ENCODE measurements around the gene ADRB2. TPM values are rescaled to one million over a fixed set of nuclear protein-coding genes. Genes with fewer than 3 reads are reported as not detected.

ADRB2 gene
- polyA plus RNA-seq, 3 donors: 6.8 to 10.9 (median 10.8) TPM

GRCh38 chr5:148810823-148811222 lies 15.6 kb upstream of the ADRB2 start:
- H3K36me3 Mint-ChIP-seq: no peaks in the 10 kb centered on the region
- H2AFZ ChIP-seq (ENCODE audit: insufficient read depth, low read depth, low read length, poor library complexity, severe bottlenecking): no peak overlapping the region
- WGBS (ENCODE audit: insufficient coverage): no CpG with 5 or more reads among the region's 2 CpGs
- peak overlapping the region in 1 of 2 donors; percentile 91 for H3K27ac ChIP-seq (ENCODE audit: low read depth in 1 of 2, low read length in 2 of 2)
- peak overlapping the region in 3 of 7 donors; percentile 37 to 90 (median 79) for H3K27ac Mint-ChIP-seq
- no peaks in the 10 kb centered on the region for H3K9me3 Mint-ChIP-seq
- no peaks in the 10 kb centered on the region for H3K27me3 ChIP-seq (ENCODE audit: control insufficient read depth in 2 of 2, insufficient read depth in 2 of 2, low read length in 2 of 2)
- peak overlapping the region in 1 of 3 experiments; percentile 70 for H3K4me3 ChIP-seq (replicated peaks in 1 of 3; ENCODE audit: low read depth in 2 of 3, low read length in 3 of 3)
- no peak for TF ChIP-seq CTCF (IDR thresholded peaks at IDR 0.05)
- H3K79me2 ChIP-seq (ENCODE audit: insufficient read depth, low read length): peaks cover 14% of the 10 kb centered on the region
- H3K9ac ChIP-seq (ENCODE audit: insufficient read depth, low read length, poor library complexity, severe bottlenecking): no peak overlapping the region
- H3K4me1 Mint-ChIP-seq: peaks cover 80% of the 10 kb centered on the region
- H4K20me1 ChIP-seq (ENCODE audit: insufficient read depth, low read length): no peaks in the 10 kb centered on the region
- no peak overlapping the region for H3K4me3 Mint-ChIP-seq
- H3K4me1 ChIP-seq (ENCODE audit: control insufficient read depth in 1 of 2, insufficient read depth in 2 of 2, low read length in 2 of 2): peaks cover 71 to 75% of the 10 kb centered on the region in 2 donors
- DNase-seq: peak in 2 of 3 donors; percentile 49 to 64
- no peaks in the 10 kb centered on the region for H3K36me3 ChIP-seq (replicated peaks in 1 of 2; ENCODE audit: control insufficient read depth in 1 of 2, insufficient read depth in 2 of 2, low read length in 2 of 2)
- intact Hi-C loops (cut with micrococcal nuclease): loop anchor here (2.0 kb wide), 1 partner anchor 16 kb away; the partner anchor contains the start of gene ADRB2 (in 2 of the 2)
- H3K9me3 ChIP-seq (replicated peaks in 1 of 2; ENCODE audit: control insufficient read depth in 1 of 2, insufficient read depth in 1 of 2, low read length in 2 of 2): no peaks in the 10 kb centered on the region
- peaks cover 0 to 3% (median 0%) of the 10 kb centered on the region in 3 donors for H3K27me3 Mint-ChIP-seq (ENCODE audit: low read depth in 3 of 3)
- H3K4me2 ChIP-seq (replicated peaks; ENCODE audit: extremely low read depth, low read length, poor library complexity, severe bottlenecking): peak overlapping the region; percentile 4

GRCh38 chr5:148811756-148812155 lies 14.7 kb upstream of the ADRB2 start:
- peak in 2 of 3 donors; percentile 40 to 47 for DNase-seq
- no peak overlapping the region for H2AFZ ChIP-seq (ENCODE audit: insufficient read depth, low read depth, low read length, poor library complexity, severe bottlenecking)
- peaks cover 0 to 3% (median 0%) of the 10 kb centered on the region in 3 donors for H3K27me3 Mint-ChIP-seq (ENCODE audit: low read depth in 3 of 3)
- peaks cover 11% of the 10 kb centered on the region for H3K79me2 ChIP-seq (ENCODE audit: insufficient read depth, low read length)
- no peaks in the 10 kb centered on the region for H3K9me3 Mint-ChIP-seq
- peak overlapping the region in 1 of 2 donors; percentile 10 for H3K4me3 Mint-ChIP-seq
- peaks cover 68 to 73% of the 10 kb centered on the region in 2 donors for H3K4me1 ChIP-seq (ENCODE audit: control insufficient read depth in 1 of 2, insufficient read depth in 2 of 2, low read length in 2 of 2)
- no peaks in the 10 kb centered on the region for H3K36me3 ChIP-seq (replicated peaks in 1 of 2; ENCODE audit: control insufficient read depth in 1 of 2, insufficient read depth in 2 of 2, low read length in 2 of 2)
- WGBS (ENCODE audit: insufficient coverage): 0% methylated on average over 1 of the region's 1 CpG
- TF ChIP-seq CTCF (IDR thresholded peaks at IDR 0.05): no peak
- H3K36me3 Mint-ChIP-seq: no peaks in the 10 kb centered on the region
- peak overlapping the region in 1 of 3 experiments; percentile 20 for H3K4me3 ChIP-seq (replicated peaks in 1 of 3; ENCODE audit: low read depth in 2 of 3, low read length in 3 of 3)
- H3K9ac ChIP-seq (ENCODE audit: insufficient read depth, low read length, poor library complexity, severe bottlenecking): no peak overlapping the region
- peaks cover 78% of the 10 kb centered on the region for H3K4me1 Mint-ChIP-seq
- peak overlapping the region; percentile 25 for H3K4me2 ChIP-seq (replicated peaks; ENCODE audit: extremely low read depth, low read length, poor library complexity, severe bottlenecking)
- H4K20me1 ChIP-seq (ENCODE audit: insufficient read depth, low read length): no peaks in the 10 kb centered on the region
- H3K9me3 ChIP-seq (replicated peaks in 1 of 2; ENCODE audit: control insufficient read depth in 1 of 2, insufficient read depth in 1 of 2, low read length in 2 of 2): no peaks in the 10 kb centered on the region
- intact Hi-C loops (cut with micrococcal nuclease): loop anchor here (2.0 kb wide), 1 partner anchor 15 kb away; the partner anchor contains the start of gene ADRB2 (in 2 of the 2)
- H3K27ac Mint-ChIP-seq: peak overlapping the region; percentile 68 to 90 (median 81)
- H3K27ac ChIP-seq (ENCODE audit: low read depth in 1 of 2, low read length in 2 of 2): peak overlapping the region in 1 of 2 donors; percentile 64
- no peaks in the 10 kb centered on the region for H3K27me3 ChIP-seq (ENCODE audit: control insufficient read depth in 2 of 2, insufficient read depth in 2 of 2, low read length in 2 of 2)

Data from CD14-positive monocyte (primary cell).